ENCODE data around the gene ANKRD63. TPM values are rescaled to one million over a fixed set of nuclear protein-coding genes. Genes with fewer than 3 reads are reported as not detected.

Gene ANKRD63
- total and polyA plus RNA-seq, 9 donors = 0.27 TPM; not detected in 8

DNA sequence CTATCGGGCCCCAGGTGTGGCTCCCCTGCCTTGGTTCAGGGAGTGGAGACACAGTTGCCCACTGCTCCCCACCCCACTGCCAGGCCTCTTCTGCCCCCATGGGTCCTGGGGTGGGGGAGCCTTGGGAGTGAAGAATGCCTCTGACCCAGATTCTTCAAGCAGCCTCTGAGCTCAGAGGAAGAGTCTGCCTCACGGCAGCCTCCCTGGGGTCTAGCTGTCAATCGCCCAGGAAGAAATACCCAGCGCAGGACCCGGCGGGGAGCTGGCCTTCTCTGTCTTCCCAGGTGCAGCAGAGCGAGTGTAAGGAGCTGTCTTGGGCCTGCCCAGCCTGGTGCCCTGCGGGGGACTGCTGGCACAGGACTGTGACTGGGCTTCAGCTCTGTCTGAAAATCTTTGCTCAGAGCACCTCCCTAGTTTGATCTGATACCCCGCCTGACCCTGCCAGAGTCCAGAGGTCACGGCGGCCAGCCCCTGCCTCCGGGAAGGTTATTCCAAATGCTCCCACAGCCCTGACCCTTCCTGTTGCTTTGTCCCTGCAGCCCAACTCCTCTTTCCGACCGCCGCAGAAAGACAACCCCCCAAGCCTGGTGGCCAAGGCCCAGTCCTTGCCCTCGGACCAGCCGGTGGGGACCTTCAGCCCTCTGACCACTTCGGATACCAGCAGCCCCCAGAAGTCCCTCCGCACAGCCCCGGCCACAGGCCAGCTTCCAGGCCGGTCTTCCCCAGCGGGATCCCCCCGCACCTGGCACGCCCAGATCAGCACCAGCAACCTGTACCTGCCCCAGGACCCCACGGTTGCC, 11.0 kb downstream of the ANKRD63 start:
- WGBS, 3 donors = 81 to 90% (median 86%) methylated on average over 22 to 25 of the region's 25 CpGs
- Histone ChIP-seq H3K36me3 (no peaks in the 10 kb centered on the region), H3K4me3 (no peak overlapping the region), H3K27me3 (no peaks in the 10 kb centered on the region), H3K9me3 (no peaks in the 10 kb centered on the region), H3K27ac (no peak overlapping the region), H3K4me1 (ENCODE audit: insufficient read depth) (no peaks in the 10 kb centered on the region)
- intact Hi-C loops (cut with DNase I) = loop anchor here in 3 of 4 donors (2.0 to 10.0 kb wide), 5 partner anchors 55 to 227 kb away; partner anchors contain the start of gene BMF (in 1 of the 3)
- no peak for DNase-seq
- TF ChIP-seq EP300 (IDR thresholded peaks at IDR 0.05) (no peak), POLR2A (IDR thresholded peaks at IDR 0.05) (no peak)
- TF ChIP-seq, protein P1, sequence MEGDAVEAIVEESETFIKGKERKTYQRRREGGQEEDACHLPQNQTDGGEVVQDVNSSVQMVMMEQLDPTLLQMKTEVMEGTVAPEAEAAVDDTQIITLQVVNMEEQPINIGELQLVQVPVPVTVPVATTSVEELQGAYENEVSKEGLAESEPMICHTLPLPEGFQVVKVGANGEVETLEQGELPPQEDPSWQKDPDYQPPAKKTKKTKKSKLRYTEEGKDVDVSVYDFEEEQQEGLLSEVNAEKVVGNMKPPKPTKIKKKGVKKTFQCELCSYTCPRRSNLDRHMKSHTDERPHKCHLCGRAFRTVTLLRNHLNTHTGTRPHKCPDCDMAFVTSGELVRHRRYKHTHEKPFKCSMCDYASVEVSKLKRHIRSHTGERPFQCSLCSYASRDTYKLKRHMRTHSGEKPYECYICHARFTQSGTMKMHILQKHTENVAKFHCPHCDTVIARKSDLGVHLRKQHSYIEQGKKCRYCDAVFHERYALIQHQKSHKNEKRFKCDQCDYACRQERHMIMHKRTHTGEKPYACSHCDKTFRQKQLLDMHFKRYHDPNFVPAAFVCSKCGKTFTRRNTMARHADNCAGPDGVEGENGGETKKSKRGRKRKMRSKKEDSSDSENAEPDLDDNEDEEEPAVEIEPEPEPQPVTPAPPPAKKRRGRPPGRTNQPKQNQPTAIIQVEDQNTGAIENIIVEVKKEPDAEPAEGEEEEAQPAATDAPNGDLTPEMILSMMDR (IDR thresholded peaks at IDR 0.05) = no peak

DNA sequence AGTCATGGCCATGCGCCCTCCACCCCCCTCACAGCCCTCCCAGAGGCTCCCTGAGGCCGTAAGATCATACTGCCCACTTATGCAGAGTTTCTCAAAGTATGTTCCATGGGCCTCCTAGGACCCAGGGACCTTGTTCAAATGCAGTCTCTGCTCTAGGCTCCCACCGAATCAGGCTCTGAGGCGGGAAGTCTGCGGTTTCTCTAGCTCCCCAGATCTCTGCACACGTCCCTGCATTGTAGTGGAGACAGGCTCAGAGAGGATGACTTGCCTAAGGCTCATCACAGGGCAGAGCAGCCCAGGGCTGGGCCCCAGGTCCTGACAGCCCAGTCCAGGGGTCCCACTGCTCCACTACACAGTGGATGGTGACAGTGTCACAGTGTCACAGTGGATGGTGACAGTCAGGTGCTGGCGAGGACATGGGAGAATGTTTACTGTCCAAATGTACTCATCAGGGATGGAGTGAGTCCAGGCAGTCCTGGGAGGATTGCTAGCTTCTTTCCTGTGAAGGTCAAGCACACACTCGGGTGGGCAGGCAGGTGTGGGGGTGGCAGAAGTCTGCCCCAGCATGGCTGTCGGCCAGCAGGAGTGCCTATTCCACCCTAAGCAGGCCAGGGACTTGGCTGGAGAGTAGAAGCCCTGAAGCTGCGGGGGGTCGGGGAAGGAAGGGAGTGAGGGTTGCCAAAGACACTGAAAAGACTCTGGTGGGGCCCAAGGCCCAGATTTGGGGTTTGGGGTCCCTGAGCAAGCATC, 12.4 kb downstream of the ANKRD63 start:
- H3K4me3 ChIP-seq = no peak overlapping the region
- TF ChIP-seq EP300 (IDR thresholded peaks at IDR 0.05) (no peak), POLR2A (IDR thresholded peaks at IDR 0.05) (no peak)
- TF ChIP-seq, protein P1 (IDR thresholded peaks at IDR 0.05) = no peak
- intact Hi-C loops (cut with DNase I) = loop anchor here in 3 of 4 donors (5.0 to 10.0 kb wide), 4 partner anchors 53 to 226 kb away; partner anchors contain the start of gene BMF (in 1 of the 3)
- peaks cover 5% of the 10 kb centered on the region for H3K4me1 ChIP-seq (ENCODE audit: insufficient read depth)
- H3K27me3 ChIP-seq = no peaks in the 10 kb centered on the region
- no peak overlapping the region for H3K27ac ChIP-seq
- no peaks in the 10 kb centered on the region for H3K9me3 ChIP-seq
- DNase-seq = no peak
- 67 to 81% (median 72%) methylated on average over 11 of the region's 11 CpGs for WGBS, 3 donors
- H3K36me3 ChIP-seq = no peaks in the 10 kb centered on the region

DNA sequence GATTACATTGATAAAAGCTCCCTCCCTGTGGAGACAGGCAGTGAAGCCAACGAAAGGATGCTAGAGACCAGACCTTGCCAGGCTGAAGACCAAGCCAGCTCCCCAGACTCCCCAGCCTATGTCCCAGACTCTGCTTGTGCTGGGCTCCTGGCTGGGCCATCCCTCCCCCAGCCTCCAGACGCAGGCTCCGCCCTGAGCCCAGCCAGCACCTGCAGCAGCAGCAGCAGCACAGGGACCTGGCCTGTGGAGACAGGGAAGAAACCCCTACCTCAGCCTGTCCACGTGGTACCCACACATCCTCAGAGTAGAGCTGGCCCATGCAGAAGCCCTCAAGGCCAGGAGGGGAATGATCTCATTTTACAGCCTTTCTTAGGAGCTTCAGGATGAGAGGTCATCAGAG, 13.3 kb downstream of the ANKRD63 start:
- intact Hi-C loops (cut with DNase I) = loop anchor here in 3 of 4 donors (5.0 to 10.0 kb wide), 4 partner anchors 52 to 225 kb away; partner anchors contain the start of gene BMF (in 1 of the 3)
- DNase-seq = no peak
- Histone ChIP-seq H3K27me3 (no peaks in the 10 kb centered on the region), H3K9me3 (no peaks in the 10 kb centered on the region), H3K4me3 (no peak overlapping the region), H3K4me1 (ENCODE audit: insufficient read depth) (peaks cover 7% of the 10 kb centered on the region), H3K27ac (no peak overlapping the region), H3K36me3 (no peaks in the 10 kb centered on the region)
- 79 to 86% (median 79%) methylated on average over 4 of the region's 4 CpGs for WGBS, 3 donors
- TF ChIP-seq, protein P1 (IDR thresholded peaks at IDR 0.05) = no peak
- TF ChIP-seq EP300 (IDR thresholded peaks at IDR 0.05) (no peak), POLR2A (IDR thresholded peaks at IDR 0.05) (no peak)

DNA sequence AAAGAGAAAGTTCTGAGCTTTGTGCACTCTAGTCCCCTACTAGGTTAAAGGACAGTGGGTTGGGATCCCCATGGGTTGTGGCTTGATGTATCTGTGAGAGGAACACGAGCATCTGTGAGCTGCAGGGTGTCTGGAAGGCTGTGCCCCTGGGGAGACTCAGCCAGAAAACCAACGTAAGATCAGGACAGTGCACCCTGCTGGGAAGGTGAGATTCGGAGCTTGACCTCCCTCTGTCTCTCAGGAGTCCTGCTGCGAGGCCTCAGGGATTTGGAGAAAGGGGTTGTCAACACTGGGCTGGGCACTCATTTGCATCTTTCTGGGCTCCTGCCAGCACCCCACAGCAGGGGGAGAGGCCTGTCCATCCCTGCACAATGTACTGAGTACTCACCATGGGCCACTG, 15.2 kb downstream of the ANKRD63 start:
- no peak for DNase-seq
- intact Hi-C loops (cut with DNase I) = no loop called here
- Histone ChIP-seq H3K27me3 (no peaks in the 10 kb centered on the region), H3K27ac (peak overlapping the region in 1 of 2 donors; percentile 71), H3K36me3 (no peaks in the 10 kb centered on the region), H3K9me3 (no peaks in the 10 kb centered on the region), H3K4me3 (no peak overlapping the region), H3K4me1 (ENCODE audit: insufficient read depth) (peaks cover 11% of the 10 kb centered on the region)
- WGBS, 3 donors = 86 to 91% (median 91%) methylated on average over 4 of the region's 4 CpGs
- TF ChIP-seq, protein P1 (IDR thresholded peaks at IDR 0.05) = no peak
- no peak for TF ChIP-seq POLR2A (IDR thresholded peaks at IDR 0.05)
- TF ChIP-seq EP300 (IDR thresholded peaks at IDR 0.05) = no peak

All from ovary (tissue), 9 donors.